ENCODE results near the gene LRRC8B.

GRCh38 chr1:89603651-89604413, 79.2 kb downstream of the LRRC8B start:
- no peak for TF ChIP-seq STAT6 (CRISPR knock-in tag; conservative IDR thresholded peaks at IDR 0.05; ENCODE audit: low read depth)
- TF ChIP-seq CTCF (IDR thresholded peaks at IDR 0.05), result no peak
- TF ChIP-seq TP53 (CRISPR knock-in tag; IDR thresholded peaks at IDR 0.05), result no peak
- no peak for TF ChIP-seq SP1 (CRISPR knock-in tag; conservative IDR thresholded peaks at IDR 0.05)
- no peak for TF ChIP-seq FOXJ3 (CRISPR knock-in tag; IDR thresholded peaks at IDR 0.05; ENCODE audit: borderline replicate concordance)
- no peak for TF ChIP-seq NFYB (CRISPR knock-in tag; conservative IDR thresholded peaks at IDR 0.05; ENCODE audit: low read depth)
- TF ChIP-seq PRDM15 (CRISPR knock-in tag; IDR thresholded peaks at IDR 0.05), result no peak
- TF ChIP-seq TEAD4 (CRISPR knock-in tag; IDR thresholded peaks at IDR 0.05), result no peak
- TF ChIP-seq CBFB (CRISPR knock-in tag; IDR thresholded peaks at IDR 0.05; ENCODE audit: low read depth), result no peak

All from WTC11 (cell line).